AG08396 (cell line): ENCODE data around the gene IGFALS.
A peak's percentile ranks its signal among the peaks of the same experiment; 100 is the strongest.

Experiments
- DNase-seq: peaks from one replicate; pipeline ENCODE4 v3.0.0; 2012; ENCODE audit warnings: low spot score, mixed read lengths

Gene IGFALS

DNA sequence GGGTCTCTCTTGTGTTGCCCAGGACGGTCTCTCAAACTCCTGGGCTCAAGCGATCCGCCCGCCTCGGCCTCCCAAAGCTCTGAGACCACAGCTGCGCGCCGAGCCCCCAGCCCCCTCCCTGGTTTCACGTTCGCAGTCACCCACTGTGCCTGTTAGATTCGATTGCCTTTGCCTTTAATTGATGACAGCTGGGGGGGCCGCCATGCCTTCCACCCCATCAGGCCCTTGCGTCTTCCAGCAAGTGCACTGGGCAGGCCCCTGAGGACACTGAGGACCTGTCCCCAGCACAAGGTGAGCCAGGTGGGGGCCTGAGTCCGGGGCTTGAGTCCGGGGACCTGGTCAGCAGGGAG, 3.3 kb downstream of the IGFALS start:
- DNase-seq = no peak

- DNase-seq = no peak
Measured at GRCh38 chr16:1789643-1790045, 3.9 kb downstream of the IGFALS start.

DNA sequence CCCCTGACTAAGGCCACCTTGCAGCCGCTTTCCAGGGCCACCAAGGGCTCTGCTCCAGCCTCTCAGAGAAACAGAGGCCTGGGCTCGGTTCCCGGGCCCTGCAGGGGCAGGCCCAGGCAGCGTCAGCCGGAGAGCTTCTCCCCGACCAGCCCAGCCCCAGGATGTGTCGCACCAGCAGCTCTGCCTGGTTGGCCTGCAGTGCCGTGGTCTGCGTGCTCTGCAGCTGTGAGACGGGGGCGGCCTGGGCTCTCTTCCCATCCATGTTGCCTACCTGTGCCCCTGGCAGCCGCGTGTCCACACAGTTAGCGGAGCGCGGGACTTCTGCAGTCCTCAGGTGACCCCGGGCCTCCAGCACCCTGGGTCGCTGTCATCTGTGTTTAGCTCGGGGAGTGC, 4.8 kb downstream of the IGFALS start:
- DNase-seq = no peak

DNA sequence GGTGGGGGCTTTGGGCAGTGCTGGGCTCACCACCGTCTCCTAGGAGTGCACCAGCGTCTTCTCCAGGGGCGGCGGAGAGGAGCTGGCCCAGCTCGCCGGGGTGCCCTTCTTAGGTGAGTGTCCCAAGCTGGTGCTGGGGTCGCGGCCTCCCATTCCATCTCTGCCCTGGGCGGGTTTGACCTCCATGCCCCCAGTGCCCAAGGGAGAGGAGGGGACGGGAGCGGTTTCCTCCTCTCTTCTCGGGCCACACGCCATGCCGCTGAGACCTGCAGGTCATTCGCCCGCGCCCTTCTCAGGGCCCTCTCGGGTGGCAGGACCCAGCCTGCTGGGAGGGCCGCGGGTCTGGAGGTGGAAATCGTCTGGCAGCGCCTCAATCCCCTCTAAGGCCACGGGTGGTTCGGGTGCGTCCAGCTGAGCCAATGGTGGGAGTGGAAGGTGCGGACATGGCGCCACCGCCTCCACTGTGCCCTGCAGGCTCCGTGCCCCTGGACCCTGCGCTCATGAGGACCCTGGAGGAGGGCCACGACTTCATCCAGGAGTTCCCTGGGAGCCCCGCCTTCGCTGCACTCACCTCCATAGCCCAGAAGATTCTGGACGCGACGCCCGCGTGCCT, 5.3 kb downstream of the IGFALS start:
- no peak for DNase-seq

DNA sequence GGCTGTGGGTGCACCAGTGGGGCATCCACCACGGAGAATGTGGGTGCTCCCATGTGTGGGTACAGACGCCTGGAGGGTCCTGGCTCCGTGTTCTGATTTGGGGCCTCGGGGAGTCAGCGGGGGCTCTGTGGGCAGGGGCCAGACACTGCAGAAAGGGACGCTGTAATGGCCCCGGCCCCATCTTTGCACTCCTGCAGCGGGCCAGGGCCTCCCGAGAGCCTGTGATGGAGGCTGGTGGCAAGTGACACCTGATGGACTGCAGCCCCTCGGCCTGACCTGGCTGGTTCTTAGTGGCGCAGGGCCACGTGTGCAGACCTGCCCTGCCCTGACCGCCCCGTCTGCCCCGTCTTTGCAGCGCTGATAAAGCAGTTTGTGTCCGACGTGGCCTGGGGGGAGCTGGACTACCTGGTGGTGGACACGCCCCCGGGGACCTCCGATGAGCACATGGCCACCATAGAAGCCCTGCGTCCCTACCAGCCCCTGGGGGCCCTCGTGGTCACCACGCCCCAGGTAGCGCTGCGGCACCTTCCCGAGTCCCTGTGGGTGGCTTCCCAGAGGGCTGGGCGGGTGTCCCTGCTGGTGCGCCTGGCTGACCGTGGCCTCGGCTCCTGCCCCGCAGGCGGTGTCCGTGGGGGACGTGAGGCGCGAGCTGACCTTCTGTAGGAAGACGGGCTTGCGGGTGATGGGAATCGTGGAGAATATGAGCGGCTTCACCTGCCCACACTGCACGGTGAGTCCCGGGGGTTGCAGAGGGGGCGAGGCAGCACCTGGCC, 6.0 kb downstream of the IGFALS start:
- DNase-seq = no peak

DNA sequence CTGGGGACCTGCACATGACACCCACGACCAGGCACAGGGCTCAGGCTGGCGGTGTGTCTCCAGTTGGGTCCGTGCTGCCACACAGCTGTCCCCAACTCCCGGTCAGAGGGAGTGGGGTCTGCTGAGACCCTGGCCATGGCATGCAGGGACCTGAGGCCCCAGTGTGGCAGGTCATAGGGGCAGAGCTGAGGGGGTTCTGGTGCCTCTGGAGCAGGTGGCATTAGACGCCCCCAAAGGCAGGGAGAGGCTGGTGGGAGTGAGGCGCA, 6.5 kb downstream of the IGFALS start:
- no peak for DNase-seq

DNA sequence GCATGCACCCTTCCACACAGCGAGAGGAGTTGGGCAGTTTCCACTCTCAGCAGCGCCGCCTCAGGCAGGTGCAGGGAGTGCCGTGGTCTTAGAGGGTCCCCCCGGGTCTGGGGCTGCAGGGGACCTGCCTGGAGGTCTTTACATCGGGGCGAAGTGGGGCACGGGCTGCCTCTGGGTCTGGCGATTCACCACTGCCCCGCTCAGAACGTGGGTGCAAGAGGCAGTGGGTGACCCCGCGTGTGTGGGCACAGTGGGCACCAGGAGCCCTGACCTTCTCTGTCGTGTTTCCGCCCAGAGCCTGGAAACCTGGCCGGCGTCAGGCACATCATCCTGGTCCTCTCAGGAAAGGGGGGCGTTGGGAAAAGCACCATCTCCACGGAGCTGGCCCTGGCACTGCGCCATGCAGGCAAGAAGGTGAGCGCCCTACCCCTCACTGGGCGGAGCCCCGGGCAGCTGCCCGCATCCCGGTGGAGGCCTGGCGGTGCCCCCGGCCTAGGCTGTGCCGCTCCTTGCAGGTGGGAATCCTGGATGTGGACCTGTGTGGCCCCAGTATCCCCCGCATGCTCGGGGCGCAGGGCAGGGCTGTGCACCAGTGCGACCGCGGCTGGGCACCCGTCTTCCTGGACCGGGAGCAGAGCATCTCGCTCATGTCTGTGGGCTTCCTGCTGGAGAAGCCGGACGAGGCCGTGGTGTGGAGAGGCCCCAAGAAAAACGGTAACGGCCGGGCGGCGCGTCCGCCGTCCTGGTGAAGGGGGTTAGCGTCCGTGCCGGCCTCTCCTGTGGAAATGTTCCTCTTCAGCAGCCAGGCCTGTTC, 7.1 kb downstream of the IGFALS start:
- no peak for DNase-seq

GRCh38 chr16:1785846-1786170, 7.7 kb downstream of the IGFALS start:
- DNase-seq = no peak

DNA sequence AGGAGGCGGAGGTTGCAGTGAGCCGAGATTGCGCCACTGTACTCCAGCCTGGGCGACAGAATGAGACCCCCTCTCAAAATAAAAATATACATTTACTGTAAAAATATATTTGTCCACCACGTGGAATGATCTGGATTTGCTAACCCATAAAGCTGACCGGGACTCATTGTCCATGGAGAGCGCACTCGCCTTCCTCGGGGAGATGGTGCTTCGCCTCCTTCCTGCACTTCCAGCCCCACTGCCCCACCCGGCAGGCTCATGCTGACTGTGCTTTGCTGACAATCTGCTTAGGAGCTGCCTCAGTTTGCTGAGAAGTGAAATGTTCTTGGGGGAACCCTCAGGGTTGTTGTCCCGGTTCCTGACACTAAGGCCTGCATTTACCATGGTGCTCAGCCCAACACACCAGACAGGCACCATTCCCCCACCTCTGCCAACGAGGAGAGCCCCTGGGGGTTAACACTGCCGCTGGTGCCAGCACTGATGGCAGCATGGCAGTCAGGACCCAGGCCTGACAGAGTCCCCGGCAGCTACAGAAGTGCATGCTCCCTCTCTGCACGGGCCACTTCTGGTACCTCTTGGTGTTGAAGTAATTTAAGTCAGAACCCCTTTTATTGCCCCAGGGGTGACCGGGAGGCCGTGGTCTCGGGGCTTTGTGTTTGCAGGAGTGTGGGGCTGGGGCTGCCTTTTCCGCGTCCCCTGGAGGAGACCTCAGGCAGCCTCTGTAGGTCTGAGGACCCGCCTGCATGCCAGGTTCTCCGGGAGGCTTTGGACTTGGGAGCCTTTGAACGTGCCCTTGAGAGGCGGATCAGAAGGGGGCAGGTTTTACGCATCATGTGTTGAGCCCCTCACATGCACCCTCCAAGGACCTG, 8.3 kb downstream of the IGFALS start:
- no peak for DNase-seq

GRCh38 chr16:1782408-1783264, 10.9 kb downstream of the IGFALS start, which contains the start of the genes NUBP2 and SPSB3:
TSS of gene NUBP2 (plus strand) at chr16:1782960. CDS start at chr16:1783021, 61 bp downstream.
TSS of gene SPSB3 (minus strand) at chr16:1782571. CDS start at chr16:1781483, 1,088 bp downstream.
- peak; percentile 99 for DNase-seq

DNA sequence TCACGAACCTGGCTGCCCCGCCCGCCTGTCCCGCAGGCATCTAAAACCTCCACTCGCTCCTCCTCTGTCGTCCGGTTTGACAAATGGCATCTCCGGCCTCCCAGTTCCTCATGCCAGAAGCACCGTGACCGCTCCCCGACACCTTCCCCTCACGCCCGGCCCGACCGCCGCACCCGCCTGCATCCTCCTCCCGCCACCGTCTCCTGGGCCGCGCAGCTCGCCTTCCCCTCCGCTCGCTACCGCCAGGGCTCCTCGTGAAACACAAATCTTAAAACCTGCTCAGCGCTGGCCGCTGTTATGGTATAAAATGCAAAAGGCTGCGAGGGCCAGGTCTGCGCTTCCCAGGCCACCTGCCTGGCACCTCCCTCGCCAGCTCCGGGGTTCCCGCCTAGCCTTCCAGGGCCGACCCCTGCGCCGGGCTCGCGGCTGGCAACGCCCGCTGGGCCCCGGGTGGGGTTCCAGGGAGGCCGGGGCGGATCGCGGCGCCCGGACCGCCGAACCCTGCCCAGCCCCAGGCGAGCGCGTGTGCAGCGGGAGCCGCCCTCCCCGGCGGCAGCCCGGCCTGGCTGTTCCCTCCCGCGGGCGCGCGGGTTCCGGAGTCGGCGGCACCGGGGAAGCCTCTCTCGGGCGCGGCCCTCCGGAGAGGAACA, 11.6 kb downstream of the IGFALS start:
- DNase-seq = peak; percentile 65

GRCh38 chr16:1781254-1781653, 12.3 kb downstream of the IGFALS start:
- DNase-seq = no peak

DNA sequence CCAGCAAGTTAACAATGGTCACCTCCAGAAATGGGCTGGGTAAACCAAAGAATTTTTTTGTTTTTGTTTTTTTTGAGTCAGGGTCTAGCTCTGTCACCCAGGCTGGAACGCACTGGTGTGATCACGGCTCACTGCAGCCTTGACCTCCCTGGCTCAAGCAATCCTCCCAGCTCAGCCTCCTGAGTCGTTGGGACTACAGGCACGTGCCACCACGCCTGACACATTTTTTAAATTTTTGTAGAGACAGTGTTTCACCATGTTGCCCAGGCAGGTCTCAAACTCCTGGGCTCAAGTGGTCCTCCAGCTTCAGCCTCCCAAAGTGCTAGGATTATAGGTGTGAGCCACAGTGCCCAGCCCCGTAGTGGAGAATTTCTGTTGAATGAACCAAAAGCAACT, 12.8 kb downstream of the IGFALS start:
- no peak for DNase-seq

- no peak for DNase-seq
Measured at GRCh38 chr16:1779741-1780676, 13.5 kb downstream of the IGFALS start.

GRCh38 chr16:1779234-1779701, 14.2 kb downstream of the IGFALS start:
- no peak for DNase-seq

DNA sequence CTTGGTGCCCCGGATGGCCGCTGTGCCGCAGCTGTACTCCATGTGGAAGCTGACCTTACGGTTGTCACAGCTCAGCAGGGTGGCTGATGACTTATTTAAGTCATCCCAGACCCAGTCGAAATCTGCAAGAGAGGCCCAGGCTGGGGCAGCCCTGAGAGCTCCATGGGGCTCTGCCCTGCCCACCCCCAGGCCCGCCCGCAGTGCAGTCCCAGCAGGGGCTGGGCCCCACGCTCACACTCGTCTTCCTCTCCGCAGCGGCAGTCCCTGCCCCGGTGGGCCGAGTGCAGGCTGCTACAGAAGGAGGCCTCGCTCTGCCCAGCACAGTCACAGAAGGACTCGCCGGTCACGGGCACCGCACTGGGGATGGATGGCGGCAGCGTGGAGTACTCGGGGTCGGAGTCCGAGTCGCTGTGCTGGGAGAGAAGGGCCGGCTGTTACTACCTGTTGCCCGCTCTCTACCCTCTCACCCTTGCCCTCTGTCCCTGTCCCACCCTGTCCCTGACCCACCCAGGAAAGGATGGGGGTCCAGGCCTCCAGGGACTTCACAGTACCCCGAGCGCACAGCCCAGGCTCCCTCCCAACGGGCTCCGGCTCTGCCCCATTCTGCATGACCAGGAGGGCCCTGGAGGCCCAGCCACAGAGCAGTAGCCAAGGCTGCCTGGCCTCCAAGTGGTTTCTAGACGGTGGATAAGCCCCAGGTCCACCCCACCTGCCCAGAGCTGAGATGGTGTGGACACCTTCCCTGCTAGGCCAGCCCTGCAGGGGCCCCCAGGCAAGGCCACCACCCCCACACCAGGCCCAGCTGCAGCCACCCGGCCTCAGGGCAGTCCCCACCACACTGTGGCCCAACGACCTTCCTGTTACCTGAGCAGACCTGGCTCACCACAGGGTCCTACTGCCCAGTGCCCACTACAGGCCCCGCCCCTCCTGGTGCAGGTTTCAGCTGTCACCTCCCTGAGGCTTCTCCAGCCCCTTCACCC, 15.0 kb downstream of the IGFALS start:
- DNase-seq = no peak

- DNase-seq = no peak
Measured at GRCh38 chr16:1777375-1778199, 15.9 kb downstream of the IGFALS start.

- DNase-seq = no peak
Measured at GRCh38 chr16:1776991-1777374, 16.5 kb downstream of the IGFALS start.
